GM12878 (cell line): ENCODE data around the gene CDCP1. TPM values are rescaled to one million over a fixed set of nuclear protein-coding genes. Genes with fewer than 3 reads are reported as not detected.

Experiments
- ATAC-seq: fragments of 200-7000 bp; cut with Tn5 transposase; 3 replicates; pipeline ENCODE4 v1.9.1; 2020; ENCODE audit warnings: mild to moderate bottlenecking, moderate library complexity
- BruUV-seq: library from RNA; stranded (reverse); fragments of 400-500 nt; replicated peaks from 2 replicates; lab custom pipeline; 2021; lab: Mats Ljungman, UMichigan
- CTCF ChIA-PET: fragments of 300-600 bp; sonication (Branson Sonifier 250); formaldehyde crosslinking; extraction: SDS; loops from one replicate; lab custom pipeline; 2021; ENCODE audit warnings: inconsistent platforms; lab: Yijun Ruan, JAX
- POLR2A ChIA-PET: fragments of 350-600 bp; formaldehyde crosslinking; extraction: SDS; loops from one replicate; lab custom pipeline; 2021; ENCODE audit warnings: inconsistent platforms; lab: Charles Lee
- RAD21 ChIA-PET: fragments of 300-600 bp; sonication (Branson Sonifier 250); formaldehyde crosslinking; loops from one replicate; lab custom pipeline; 2023; ENCODE audit warnings: antibody characterized with exemption; ENCODE audit not compliant: unreplicated experiment; lab: Charles Lee
- SMC1A ChIA-PET: fragments of 300-600 bp; sonication (Branson Sonifier 250); formaldehyde crosslinking; loops from one replicate; lab custom pipeline; 2023; ENCODE audit not compliant: unreplicated experiment, uncharacterized antibody; lab: Charles Lee
- DNase-seq: peaks from one replicate; pipeline ENCODE4 v3.0.0-alpha.2; 2011; ENCODE audit warnings: low read depth, low spot score
- FAIRE-seq: peaks from 3 replicates; lab custom pipeline; 2011; peaks lifted over from hg19 to GRCh38; lab: Jason Lieb, UNC
- H2AFZ ChIP-seq: 2 replicates; pipeline ENCODE4 v1.6.0; 2011; ENCODE audit warnings: low read depth, low read length, control low read depth; ENCODE audit not compliant: control insufficient read depth
- H3K27ac ChIP-seq: 2 replicates; pipeline ENCODE4 v1.5.1; 2011; ENCODE audit warnings: control low read depth; ENCODE audit not compliant: control insufficient read depth, insufficient read depth
- H3K27me3 ChIP-seq, 2 experiments: replicated peaks in 1 of 2; 2 replicates each; pipeline versions ENCODE4 v1.6.0 to v1.6.1; 2011; ENCODE audit warnings: low read length in 1 of 2; ENCODE audit not compliant: control insufficient read depth in 2 of 2, insufficient read depth in 2 of 2
- H3K36me3 ChIP-seq, 2 experiments: 2 replicates each; pipeline ENCODE4 v1.5.1; 2011; ENCODE audit warnings: low read length in 1 of 2; ENCODE audit not compliant: control insufficient read depth in 2 of 2, insufficient read depth in 2 of 2
- H3K4me1 ChIP-seq: 2 replicates; pipeline ENCODE4 v1.6.1; 2011; ENCODE audit warnings: mild to moderate bottlenecking, low read length, moderate library complexity, mixed read lengths; ENCODE audit not compliant: control insufficient read depth, insufficient read depth
- H3K4me2 ChIP-seq: 2 replicates; pipeline ENCODE4 v1.6.0; 2011; ENCODE audit warnings: control low read depth; ENCODE audit not compliant: control insufficient read depth, insufficient read depth
- H3K4me3 ChIP-seq: fragments of 200-600 bp; sonication (generic); 2 replicates; pipeline ENCODE4 v1.5.1; 2016
- H3K79me2 ChIP-seq: 2 replicates; pipeline ENCODE4 v1.6.0; 2011; ENCODE audit warnings: low read length; ENCODE audit not compliant: control insufficient read depth, insufficient read depth
- H3K9ac ChIP-seq: 2 replicates; pipeline ENCODE4 v1.8.0; 2011; ENCODE audit warnings: low read length, control low read depth, mixed read lengths; ENCODE audit not compliant: control insufficient read depth, insufficient read depth
- H3K9me3 ChIP-seq: replicated peaks from 3 replicates; pipeline ENCODE4 v1.5.1; 2011; ENCODE audit warnings: mild to moderate bottlenecking, low read length; ENCODE audit not compliant: control insufficient read depth, insufficient read depth
- H4K20me1 ChIP-seq: 2 replicates; pipeline ENCODE4 v1.6.0; 2011; ENCODE audit not compliant: control insufficient read depth, insufficient read depth
- RUNX3 ChIP-seq: IDR thresholded peaks from 2 replicates; pipeline ENCODE4 v1.6.1; 2012; ENCODE audit warnings: low read length, inconsistent platforms
- SP1 ChIP-seq: IDR thresholded peaks from one replicate; pipeline ENCODE4 v1.6.1; 2011; ENCODE audit warnings: low read depth, low read length
- SREBF1 ChIP-seq: IDR thresholded peaks from 2 replicates; pipeline ENCODE4 v1.6.1; 2012; ENCODE audit warnings: mild to moderate bottlenecking, low read length
- STAT3 ChIP-seq: IDR thresholded peaks from 2 replicates; pipeline ENCODE4 v1.6.1; 2011; ENCODE audit warnings: low read depth, low read length, improper control_type of control experiment
- TBL1XR1 ChIP-seq: IDR thresholded peaks from 2 replicates; pipeline ENCODE4 v1.6.1; 2012; ENCODE audit warnings: low read depth, low read length, improper control_type of control experiment
- TCF12 ChIP-seq: IDR thresholded peaks from 2 replicates; pipeline ENCODE4 v1.6.1; 2011; ENCODE audit warnings: low read depth, mild to moderate bottlenecking, low read length
- WGBS: methylation state at CpG from one replicate; pipeline ENCODE4 v1.1.6; 2016; ENCODE audit warnings: low lambda C conversion rate; ENCODE audit not compliant: insufficient replicate concordance, insufficient coverage; ENCODE audit errors: missing lambda C conversion rate; 5-methylcytosine and 5-hydroxymethylcytosine counted together
- in situ Hi-C: fragments of 300-500 bp; cut with MboI; formaldehyde crosslinking; loops from 9 replicates; pipeline ENCODE4 v1.14.3; 2018; ENCODE audit warnings: mixed read lengths
- intact Hi-C: fragments of 100-400 bp; cut with micrococcal nuclease; formaldehyde crosslinking; loops from one replicate; pipeline ENCODE4 v1.14.2; 2022; ENCODE audit not compliant: unreplicated experiment
- polyA plus RNA-seq, 11 experiments: library from polyadenylated mRNA; depleted of rRNA in 4 of 11; unstranded in 6 of 11; stranded (reverse) in 5 of 11; fragments of >200 nt; fragmentation: Nextera tagmentation in 4 of 11; fragmentation: Illumina TruSeq in 1 of 11; extraction: Ambion mirVana in 4 of 11; extraction: Trizol in 1 of 11; gene quantifications; 1 replicate in 1 of 11; 2 replicates in 10 of 11; pipeline versions ENCODE4 v1.2.1 to v1.2.3, GENCODE V29; 2011 to 2016; ENCODE audit warnings: inconsistent platforms in 2 of 11, missing spikeins in 2 of 11, low read depth in 1 of 11
- total RNA-seq, 4 experiments: library from RNA; depleted of rRNA in 3 of 4; stranded (reverse); fragments of >200 nt in 3 of 4; fragmentation: Illumina TruSeq in 1 of 4; extraction: Trizol in 1 of 4; gene quantifications; 2 replicates each; pipeline versions ENCODE4 v1.2.1 to v1.2.3, GENCODE V29; 2013 to 2021
- TF ChIP-seq, protein P1 (sequence below): fragments of 450-650 bp; IDR thresholded peaks from 2 replicates; pipeline ENCODE4 v1.6.1; 2016; ENCODE audit warnings: mild to moderate bottlenecking, moderate library complexity, borderline replicate concordance
- TF ChIP-seq, protein P2 (sequence below): fragments of 450-650 bp; IDR thresholded peaks from 2 replicates; pipeline ENCODE4 v1.6.1; 2017; ENCODE audit warnings: mild to moderate bottlenecking
- TF ChIP-seq, protein P3 (sequence below): IDR thresholded peaks from 2 replicates; pipeline ENCODE4 v1.6.1; 2011; ENCODE audit warnings: borderline replicate concordance, low read depth, mild to moderate bottlenecking, moderate library complexity, low read length; ENCODE audit not compliant: insufficient read depth, poor library complexity, severe bottlenecking

The CDCP1 gene
- total and polyA plus RNA-seq, 10 of the 15 experiments (the other 5 are each of a cell fraction or from before 2014, with no cell fraction given) = 0.35 to 2.2 (median 0.86) TPM

DNA sequence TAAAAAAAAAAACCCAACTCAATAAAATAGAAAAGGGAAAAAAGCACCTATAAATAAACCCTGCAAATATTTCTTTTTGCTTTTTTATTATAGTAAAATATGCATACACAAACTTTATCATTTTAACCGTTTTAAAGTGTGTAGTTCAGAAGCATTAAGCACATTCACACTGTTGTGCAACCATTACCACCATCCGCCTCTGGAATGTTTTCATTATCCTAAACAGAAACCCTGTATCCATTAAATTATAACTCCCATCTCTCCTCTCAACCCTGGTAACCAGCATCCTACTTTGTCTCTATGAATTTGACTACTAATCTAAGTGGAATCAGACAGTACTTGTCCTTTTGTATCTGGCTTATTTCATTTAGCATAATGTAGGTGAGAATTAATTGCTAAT, 15.0 kb downstream of the CDCP1 start:
- Histone ChIP-seq H3K27me3 (0 out of 4 replicates have a peak, but pooled peaks cover 0 to 4% of the 10 kb centered on the region in 2 experiments), H3K27ac (no peak overlapping the region), H2AFZ (no peak overlapping the region), H3K4me1 (no peaks in the 10 kb centered on the region), H3K36me3 (no peaks in the 10 kb centered on the region), H3K4me3 (no peak overlapping the region), H3K4me2 (no peak overlapping the region), H3K9ac (no peak overlapping the region), H3K9me3 (no peaks in the 10 kb centered on the region), H3K79me2 (no peaks in the 10 kb centered on the region), H4K20me1 (no peaks in the 10 kb centered on the region)
- DNase-seq (no peak), FAIRE-seq (no peak), ATAC-seq (no peak)
- in situ Hi-C loops (no loop called here), intact Hi-C loops (no loop called here)
- ChIA-PET CTCF (interaction anchor here (1.6 kb wide), 1 partner anchor 10 kb away, joined by 3 read pairs; no protein-coding TSS in a partner anchor), SMC1A (interaction anchor here (1.2 to 1.9 kb wide), 2 partner anchors 8 to 12 kb away, joined by 3 to 5 read pairs; no protein-coding TSS in a partner anchor), RAD21 (interaction anchor here (1.2 kb wide), 1 partner anchor 52 kb away, joined by 3 read pairs; no protein-coding TSS in a partner anchor), POLR2A (no interaction called here)
- WGBS = 21% methylated on average over 2 of the region's 2 CpGs
- TF ChIP-seq SP1 = no peak
- TF ChIP-seq STAT3 = no peak
- TF ChIP-seq TCF12 = no peak
- TF ChIP-seq TBL1XR1 = no peak
- TF ChIP-seq, protein P1, sequence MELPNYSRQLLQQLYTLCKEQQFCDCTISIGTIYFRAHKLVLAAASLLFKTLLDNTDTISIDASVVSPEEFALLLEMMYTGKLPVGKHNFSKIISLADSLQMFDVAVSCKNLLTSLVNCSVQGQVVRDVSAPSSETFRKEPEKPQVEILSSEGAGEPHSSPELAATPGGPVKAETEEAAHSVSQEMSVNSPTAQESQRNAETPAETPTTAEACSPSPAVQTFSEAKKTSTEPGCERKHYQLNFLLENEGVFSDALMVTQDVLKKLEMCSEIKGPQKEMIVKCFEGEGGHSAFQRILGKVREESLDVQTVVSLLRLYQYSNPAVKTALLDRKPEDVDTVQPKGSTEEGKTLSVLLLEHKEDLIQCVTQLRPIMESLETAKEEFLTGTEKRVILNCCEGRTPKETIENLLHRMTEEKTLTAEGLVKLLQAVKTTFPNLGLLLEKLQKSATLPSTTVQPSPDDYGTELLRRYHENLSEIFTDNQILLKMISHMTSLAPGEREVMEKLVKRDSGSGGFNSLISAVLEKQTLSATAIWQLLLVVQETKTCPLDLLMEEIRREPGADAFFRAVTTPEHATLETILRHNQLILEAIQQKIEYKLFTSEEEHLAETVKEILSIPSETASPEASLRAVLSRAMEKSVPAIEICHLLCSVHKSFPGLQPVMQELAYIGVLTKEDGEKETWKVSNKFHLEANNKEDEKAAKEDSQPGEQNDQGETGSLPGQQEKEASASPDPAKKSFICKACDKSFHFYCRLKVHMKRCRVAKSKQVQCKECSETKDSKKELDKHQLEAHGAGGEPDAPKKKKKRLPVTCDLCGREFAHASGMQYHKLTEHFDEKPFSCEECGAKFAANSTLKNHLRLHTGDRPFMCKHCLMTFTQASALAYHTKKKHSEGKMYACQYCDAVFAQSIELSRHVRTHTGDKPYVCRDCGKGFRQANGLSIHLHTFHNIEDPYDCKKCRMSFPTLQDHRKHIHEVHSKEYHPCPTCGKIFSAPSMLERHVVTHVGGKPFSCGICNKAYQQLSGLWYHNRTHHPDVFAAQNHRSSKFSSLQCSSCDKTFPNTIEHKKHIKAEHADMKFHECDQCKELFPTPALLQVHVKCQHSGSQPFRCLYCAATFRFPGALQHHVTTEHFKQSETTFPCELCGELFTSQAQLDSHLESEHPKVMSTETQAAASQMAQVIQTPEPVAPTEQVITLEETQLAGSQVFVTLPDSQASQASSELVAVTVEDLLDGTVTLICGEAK = no peak
- TF ChIP-seq, protein P2, sequence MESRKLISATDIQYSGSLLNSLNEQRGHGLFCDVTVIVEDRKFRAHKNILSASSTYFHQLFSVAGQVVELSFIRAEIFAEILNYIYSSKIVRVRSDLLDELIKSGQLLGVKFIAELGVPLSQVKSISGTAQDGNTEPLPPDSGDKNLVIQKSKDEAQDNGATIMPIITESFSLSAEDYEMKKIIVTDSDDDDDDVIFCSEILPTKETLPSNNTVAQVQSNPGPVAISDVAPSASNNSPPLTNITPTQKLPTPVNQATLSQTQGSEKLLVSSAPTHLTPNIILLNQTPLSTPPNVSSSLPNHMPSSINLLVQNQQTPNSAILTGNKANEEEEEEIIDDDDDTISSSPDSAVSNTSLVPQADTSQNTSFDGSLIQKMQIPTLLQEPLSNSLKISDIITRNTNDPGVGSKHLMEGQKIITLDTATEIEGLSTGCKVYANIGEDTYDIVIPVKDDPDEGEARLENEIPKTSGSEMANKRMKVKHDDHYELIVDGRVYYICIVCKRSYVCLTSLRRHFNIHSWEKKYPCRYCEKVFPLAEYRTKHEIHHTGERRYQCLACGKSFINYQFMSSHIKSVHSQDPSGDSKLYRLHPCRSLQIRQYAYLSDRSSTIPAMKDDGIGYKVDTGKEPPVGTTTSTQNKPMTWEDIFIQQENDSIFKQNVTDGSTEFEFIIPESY = no peak
- TF ChIP-seq RUNX3 = no peak
- TF ChIP-seq SREBF1 = no peak
- TF ChIP-seq, protein P3, sequence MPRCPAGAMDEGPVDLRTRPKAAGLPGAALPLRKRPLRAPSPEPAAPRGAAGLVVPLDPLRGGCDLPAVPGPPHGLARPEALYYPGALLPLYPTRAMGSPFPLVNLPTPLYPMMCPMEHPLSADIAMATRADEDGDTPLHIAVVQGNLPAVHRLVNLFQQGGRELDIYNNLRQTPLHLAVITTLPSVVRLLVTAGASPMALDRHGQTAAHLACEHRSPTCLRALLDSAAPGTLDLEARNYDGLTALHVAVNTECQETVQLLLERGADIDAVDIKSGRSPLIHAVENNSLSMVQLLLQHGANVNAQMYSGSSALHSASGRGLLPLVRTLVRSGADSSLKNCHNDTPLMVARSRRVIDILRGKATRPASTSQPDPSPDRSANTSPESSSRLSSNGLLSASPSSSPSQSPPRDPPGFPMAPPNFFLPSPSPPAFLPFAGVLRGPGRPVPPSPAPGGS = no peak
- no TSS peak for BruUV-seq
